ENCODE results near the gene WDFY4. TPM values are rescaled to one million over a fixed set of nuclear protein-coding genes. Genes with fewer than 3 reads are reported as not detected.

WDFY4 gene
- total and polyA plus RNA-seq, 9 of the 15 experiments (the other 6 are each of a cell fraction or from before 2014, with no cell fraction given) = 0.01 to 0.02 (median 0.01) TPM; not detected in 6

GRCh38 chr10:48655411-48656240 is 29.0 kb upstream of the WDFY4 start (continued):
- TF ChIP-seq JUND (IDR thresholded peaks at IDR 0.05; ENCODE audit: borderline replicate concordance, low read depth, low read length) (no peak), JUND (tag; IDR thresholded peaks at IDR 0.05; ENCODE audit: borderline replicate concordance, low read depth, low read length) (0 out of 3 replicates have a peak, but pooled peaks have one; percentile 26), HCFC1 (IDR thresholded peaks at IDR 0.05; ENCODE audit: low read depth, low read length) (no peak), E2F3 (CRISPR knock-in tag; IDR thresholded peaks at IDR 0.05) (no peak), MAFG (tag; conservative IDR thresholded peaks at IDR 0.05) (no peak), NFIC (IDR thresholded peaks at IDR 0.05) (peak; percentile 73)

- Histone ChIP-seq H3K4me1 (replicated peaks in 1 of 2; ENCODE audit: control insufficient read depth in 2 of 2, insufficient read depth in 2 of 2, low read length in 2 of 2) (peaks cover 10 to 24% of the 10 kb centered on the region in 2 experiments; a peak in 4 of 5 replicates), H3K4me3 (peak overlapping the region; percentile 45), H3K4me2 (ENCODE audit: insufficient read depth, low read length) (peak overlapping the region; percentile 72), H3K9me1 (ENCODE audit: control insufficient read depth, insufficient read depth, low read length) (no peaks in the 10 kb centered on the region), H4K20me1 (replicated peaks; ENCODE audit: control insufficient read depth, insufficient read depth, low read length) (no peaks in the 10 kb centered on the region; the same call in 1 of the 2 replicates), H3K9ac (ENCODE audit: insufficient read depth in 1 of 2, low read depth in 2 of 2, low read length in 2 of 2) (peak overlapping the region in 1 of 2 experiments; percentile 89; a peak in 2 of 4 replicates), H3K27me3 (ENCODE audit: control insufficient read depth in 2 of 2, insufficient read depth in 2 of 2, low read length in 2 of 2) (peaks cover 2 to 39% of the 10 kb centered on the region in 2 experiments; a peak in 3 of 5 replicates), H3K27ac (ENCODE audit: extremely low read depth, low read depth, low read length) (no peak overlapping the region), H2AFZ (ENCODE audit: low read depth, low read length) (peak overlapping the region; percentile 91), H3K9me3 (replicated peaks; ENCODE audit: control insufficient read depth, insufficient read depth, low read depth, low read length) (no peaks in the 10 kb centered on the region), H3K79me2 (ENCODE audit: control insufficient read depth, insufficient read depth, low read length) (no peaks in the 10 kb centered on the region), H3K36me3 (ENCODE audit: control insufficient read depth, insufficient read depth, low read length) (no peaks in the 10 kb centered on the region)
- FAIRE-seq (peak; percentile 87), DNase-seq (ENCODE audit: extremely low read depth in 1 of 4, low spot score in 3 of 4) (peak; percentile 94 to 99 (median 96)), ATAC-seq (peak; percentile 97)
- ChIA-PET POLR2A (interaction anchor here (0.6 to 1.4 kb wide), 6 partner anchors 9 to 352 kb away, joined by 3 to 5 read pairs (median 4); no protein-coding TSS in a partner anchor), CTCF (ENCODE audit: low intra/inter-chr PET ratio) (interaction anchor here (0.6 to 2.6 kb wide), 16 partner anchors 11 to 1664 kb away, joined by 3 to 46 read pairs (median 4); no protein-coding TSS in a partner anchor)
- BruUV-seq (replicated peaks) = no TSS peak
- intact Hi-C loops (cut with micrococcal nuclease) (no loop called here), in situ Hi-C loops (cut with MboI) (loop anchor here (5.0 to 10.0 kb wide), 3 partner anchors 104 to 858 kb away; no protein-coding TSS in a partner anchor)
- 5% methylated on average over 35 of the region's 46 CpGs for WGBS (ENCODE audit: insufficient coverage, low coverage, missing lambda C conversion rate)
- TF ChIP-seq MYC (IDR thresholded peaks at IDR 0.05; ENCODE audit: low read depth, low read length) (peak; percentile 76), MYC (CRISPR knock-in tag; IDR thresholded peaks at IDR 0.05; ENCODE audit: borderline replicate concordance, low read depth) (no peak), PHTF2 (CRISPR knock-in tag; IDR thresholded peaks at IDR 0.05) (no peak), RBM34 (IDR thresholded peaks at IDR 0.05; ENCODE audit: borderline replicate concordance, insufficient read depth, low read length) (0 out of 2 replicates have a peak, but pooled peaks have one; percentile 49), ZC3H11A (IDR thresholded peaks at IDR 0.05; ENCODE audit: low read depth, low read length) (0 out of 2 replicates have a peak, but pooled peaks have one; percentile 45), MIER1 (IDR thresholded peaks at IDR 0.05; ENCODE audit: low read depth) (no peak), ID3 (CRISPR knock-in tag; IDR thresholded peaks at IDR 0.05) (no peak), ID3 (tag; IDR thresholded peaks at IDR 0.05) (peak; percentile 69; the same call in 1 of the 2 replicates), ZNF561 (CRISPR knock-in tag; conservative IDR thresholded peaks at IDR 0.05) (no peak), ZNF174 (CRISPR knock-in tag; IDR thresholded peaks at IDR 0.05) (no peak), TAF7 (tag; IDR thresholded peaks at IDR 0.05) (no peak), SMARCE1 (IDR thresholded peaks at IDR 0.05) (no peak), ZNF586 (CRISPR knock-in tag; conservative IDR thresholded peaks at IDR 0.05) (no peak), ZSCAN29 (IDR thresholded peaks at IDR 0.05) (no peak), ZNF239 (CRISPR knock-in tag; IDR thresholded peaks at IDR 0.05) (no peak), ARID2 (IDR thresholded peaks at IDR 0.05) (0 out of 2 replicates have a peak, but pooled peaks have one; percentile 38)
Measured at GRCh38 chr10:48656241-48656913, 28.3 kb upstream of the WDFY4 start.
